Neural cell (in vitro differentiated cells): ENCODE measurements around the gene MED27. TPM values are rescaled to one million over a fixed set of nuclear protein-coding genes. Genes with fewer than 3 reads are reported as not detected.

Experiments used
- H2AFZ ChIP-seq: fragments of 200-600, 300-800 bp; sonication (generic), shearing (Covaris generic); 2 replicates; pipeline ENCODE4 v1.6.0; 2014; ENCODE audit warnings: low read depth, mild to moderate bottlenecking, antibody characterized with exemption, low read length, moderate library complexity
- H3F3A ChIP-seq: fragments of 200-600 bp; shearing (Covaris generic); 2 replicates; pipeline ENCODE4 v1.6.1; 2016; ENCODE audit warnings: mild to moderate bottlenecking, moderate library complexity, mixed read lengths, antibody characterized with exemption, low read length; ENCODE audit not compliant: insufficient read depth, poor library complexity, severe bottlenecking
- H3K27ac ChIP-seq: fragments of 200-600, 300-800 bp; sonication (generic), shearing (Covaris generic); 2 replicates; pipeline ENCODE4 v1.5.1; 2014; ENCODE audit warnings: mild to moderate bottlenecking, low read length, moderate library complexity
- H3K27me3 ChIP-seq: fragments of 300-800, 200-600 bp; sonication (generic), shearing (Covaris generic); 2 replicates; pipeline ENCODE4 v1.6.0; 2014; ENCODE audit warnings: mild to moderate bottlenecking, low read depth, low read length, moderate library complexity; ENCODE audit not compliant: insufficient read depth
- H3K36me3 ChIP-seq: fragments of 300-800, 200-600 bp; sonication (generic), shearing (Covaris generic); 2 replicates; pipeline ENCODE4 v1.5.1; 2014; ENCODE audit warnings: mild to moderate bottlenecking, antibody characterized with exemption, low read length, moderate library complexity; ENCODE audit not compliant: insufficient read depth
- H3K4me2 ChIP-seq: fragments of 300-800, 200-600 bp; sonication (generic), shearing (Covaris generic); 2 replicates; pipeline ENCODE4 v1.6.0; 2014; ENCODE audit warnings: mild to moderate bottlenecking, low read length
- H3K4me3 ChIP-seq: fragments of 300-800, 200-600 bp; sonication (generic), shearing (Covaris generic); 2 replicates; pipeline ENCODE4 v1.5.1; 2014; ENCODE audit warnings: mild to moderate bottlenecking, low read length, moderate library complexity
- H3K79me2 ChIP-seq: fragments of 200-600 bp; shearing (Covaris generic); replicated peaks from 2 replicates; pipeline ENCODE4 v1.6.0; 2014; ENCODE audit warnings: mild to moderate bottlenecking, low read length, moderate library complexity; ENCODE audit not compliant: insufficient read depth
- H3K9ac ChIP-seq: fragments of 300-800, 200-600 bp; sonication (generic), shearing (Covaris generic); 2 replicates; pipeline ENCODE4 v1.6.1; 2016; ENCODE audit warnings: mild to moderate bottlenecking, low read length, mixed read lengths
- H3K9me2 ChIP-seq: fragments of 200-600 bp; shearing (Covaris generic); 2 replicates; pipeline ENCODE4 v1.6.1; 2016; ENCODE audit warnings: mild to moderate bottlenecking, low read length, mixed read lengths; ENCODE audit not compliant: insufficient read depth
- H3K9me3 ChIP-seq: fragments of 200-600, 300-800 bp; sonication (generic), shearing (Covaris generic); 2 replicates; pipeline ENCODE4 v1.6.1; 2016; ENCODE audit warnings: mild to moderate bottlenecking, mixed run types, low read length, moderate library complexity, mixed read lengths
- H4K20me1 ChIP-seq: fragments of 200-600 bp; shearing (Covaris generic); 2 replicates; pipeline ENCODE4 v1.6.1; 2016; ENCODE audit warnings: mild to moderate bottlenecking, mixed run types; ENCODE audit not compliant: insufficient read depth
- CTCF ChIP-seq: fragments of 450-650 bp; IDR thresholded peaks from 2 replicates; pipeline ENCODE4 v1.5.1; 2014; ENCODE audit warnings: antibody characterized with exemption, mild to moderate bottlenecking, moderate library complexity; ENCODE audit not compliant: poor library complexity, severe bottlenecking
- EP300 ChIP-seq: fragments of 450-650 bp; conservative IDR thresholded peaks from 2 replicates; pipeline ENCODE4 v1.6.1; 2014; ENCODE audit warnings: antibody characterized with exemption, mild to moderate bottlenecking, moderate library complexity; ENCODE audit not compliant: poor library complexity, severe bottlenecking
- EZH2 ChIP-seq: fragments of 200-600, 300-800 bp; shearing (Covaris generic), sonication (generic); IDR thresholded peaks from 2 replicates; pipeline ENCODE4 v1.6.1; 2014; ENCODE audit warnings: antibody characterized with exemption, low read length, borderline replicate concordance, mild to moderate bottlenecking; ENCODE audit not compliant: insufficient read depth, poor library complexity, severe bottlenecking
- MXI1 ChIP-seq: fragments of 450-650 bp; conservative IDR thresholded peaks from 2 replicates; pipeline ENCODE4 v1.6.1; 2014; ENCODE audit warnings: antibody characterized with exemption, mild to moderate bottlenecking; ENCODE audit not compliant: poor library complexity, severe bottlenecking
- POLR2AphosphoS5 ChIP-seq: IDR thresholded peaks from 2 replicates; pipeline ENCODE4 v1.6.1; 2012
- RAD21 ChIP-seq: fragments of 450-650 bp; conservative IDR thresholded peaks from 2 replicates; pipeline ENCODE4 v1.6.1; 2014; ENCODE audit warnings: antibody characterized with exemption, mild to moderate bottlenecking, moderate library complexity
- REST ChIP-seq: IDR thresholded peaks from 2 replicates; pipeline ENCODE4 v1.6.1; 2012; ENCODE audit warnings: borderline replicate concordance
- SMC3 ChIP-seq: fragments of 450-650 bp; conservative IDR thresholded peaks from 2 replicates; pipeline ENCODE4 v1.6.1; 2014; ENCODE audit warnings: antibody characterized with exemption, mild to moderate bottlenecking, moderate library complexity; ENCODE audit not compliant: poor library complexity
- TAF1 ChIP-seq: IDR thresholded peaks from 2 replicates; pipeline ENCODE4 v1.6.1; 2012; ENCODE audit warnings: low read depth
- polyA plus RNA-seq: library from polyadenylated mRNA; depleted of rRNA; stranded (reverse); fragments of >200 nt; gene quantifications from 2 replicates; pipeline ENCODE4 v1.2.3, GENCODE V29; 2014

MED27 gene
- polyA plus RNA-seq, 1 donor from 2014 or later: 7.5 TPM

- H3K27ac ChIP-seq: no peak overlapping the region
- H3K9me2 ChIP-seq: no peaks in the 10 kb centered on the region
- H4K20me1 ChIP-seq: no peaks in the 10 kb centered on the region
- peak overlapping the region; percentile 28 for H3K4me2 ChIP-seq
- no peak overlapping the region for H3K9ac ChIP-seq
- H3K79me2 ChIP-seq: peaks cover 11% of the 10 kb centered on the region
- H3K9me3 ChIP-seq: no peaks in the 10 kb centered on the region
- H3K36me3 ChIP-seq: no peaks in the 10 kb centered on the region
- no peak for TF ChIP-seq POLR2AphosphoS5
- no peak for TF ChIP-seq EZH2
- TF ChIP-seq TAF1: no peak
- no peak for TF ChIP-seq REST
- TF ChIP-seq RAD21: no peak
- no peak for TF ChIP-seq CTCF
- TF ChIP-seq SMC3: no peak
- TF ChIP-seq MXI1: no peak
- TF ChIP-seq EP300: no peak
- H2AFZ ChIP-seq: no peak overlapping the region
- H3K4me3 ChIP-seq: no peak overlapping the region
- no peaks in the 10 kb centered on the region for H3K27me3 ChIP-seq
- no peaks in the 10 kb centered on the region for H3F3A ChIP-seq
Observed at GRCh38 chr9:132020820-132021510, 58.7 kb downstream of the MED27 start.

- Histone ChIP-seq H2AFZ (no peak overlapping the region), H3K27ac (no peak overlapping the region), H3K27me3 (no peaks in the 10 kb centered on the region), H3K36me3 (no peaks in the 10 kb centered on the region), H3K4me2 (no peak overlapping the region), H3K9me2 (no peaks in the 10 kb centered on the region), H4K20me1 (no peaks in the 10 kb centered on the region), H3K9me3 (no peaks in the 10 kb centered on the region), H3F3A (no peaks in the 10 kb centered on the region), H3K9ac (no peak overlapping the region), H3K4me3 (no peak overlapping the region), H3K79me2 (peaks cover 11% of the 10 kb centered on the region)
- no peak for TF ChIP-seq RAD21
- TF ChIP-seq CTCF: no peak
- no peak for TF ChIP-seq EP300
- TF ChIP-seq REST: no peak
- TF ChIP-seq SMC3: no peak
- TF ChIP-seq POLR2AphosphoS5: no peak
Observed at GRCh38 chr9:132020272-132020671, 59.4 kb downstream of the MED27 start.
